CD4-positive, alpha-beta T cell treated with Interleukin-21 for 1 hour (primary cell): ENCODE results near the gene LIMD2.

Experiments used
- DNase-seq: peaks from one replicate; pipeline ENCODE4 v3.0.0-alpha.2; 2020

The LIMD2 gene

GRCh38 chr17:63700528-63701455 is 867 bp upstream of the LIMD2 start:
- DNase-seq, result peak; percentile 60

- peak; percentile 94 for DNase-seq
These were observed 863 bp downstream of the LIMD2 start for GRCh38 chr17:63698886-63699637.

DNA sequence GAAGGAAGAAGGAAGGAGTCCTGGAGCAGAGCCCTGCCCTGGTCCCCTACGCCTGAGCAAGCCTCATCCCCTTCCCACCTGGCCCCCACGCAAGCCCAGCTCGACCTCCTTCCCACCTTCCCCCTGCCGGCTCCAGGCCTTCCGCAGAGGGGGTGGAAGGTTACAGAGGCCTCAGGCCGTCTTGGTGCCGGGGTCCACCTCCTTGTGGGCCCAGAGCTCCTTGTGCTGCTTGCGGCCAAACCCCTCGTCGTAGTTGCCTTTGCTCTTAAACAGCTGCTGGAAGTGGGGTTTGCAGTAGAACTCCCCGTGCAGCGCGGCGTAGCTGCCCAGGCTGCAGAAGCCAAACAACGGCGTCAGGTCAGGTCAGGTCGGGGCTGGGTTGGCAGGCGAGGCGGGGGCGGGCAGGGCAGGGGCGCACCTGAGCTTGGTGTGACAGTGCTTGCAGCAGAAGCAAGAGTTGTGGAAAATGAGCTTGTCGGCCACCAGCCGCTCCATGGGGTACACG is 1.5 kb downstream of the LIMD2 start:
- DNase-seq, result peak; percentile 26

GRCh38 chr17:63697341-63698286 is 2.3 kb downstream of the LIMD2 start:
- peak; percentile 89 for DNase-seq

DNA sequence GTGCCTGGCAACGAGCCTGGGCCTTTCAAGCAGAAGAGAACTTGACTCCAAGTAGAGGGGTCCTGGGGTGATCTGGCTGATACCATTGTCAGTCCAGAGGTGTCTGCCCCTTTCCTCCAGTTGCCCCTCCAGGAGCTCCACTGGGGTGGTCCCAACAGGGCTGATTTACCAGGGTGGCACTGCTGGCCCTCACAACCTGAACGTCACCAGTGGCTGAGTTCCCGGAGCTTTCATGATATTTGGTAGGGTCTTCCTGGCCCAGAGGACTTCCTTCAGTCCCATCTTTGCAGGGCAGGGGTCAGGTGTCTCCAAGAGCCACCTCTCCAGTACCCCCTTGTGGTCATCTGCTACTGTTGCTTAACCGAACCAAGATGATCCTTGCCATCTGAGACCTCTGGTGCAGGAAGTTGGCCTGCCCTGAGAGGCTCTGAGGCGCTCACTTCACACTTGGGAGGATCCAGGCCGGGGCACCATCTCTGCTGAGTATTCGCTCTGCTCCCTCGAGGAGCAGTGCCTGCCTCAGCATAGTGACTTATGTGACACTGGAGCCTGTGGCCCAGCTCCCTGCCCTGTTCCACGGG is 3.5 kb downstream of the LIMD2 start:
- peak; percentile 62 for DNase-seq

GRCh38 chr17:63695889-63696288 is 4.0 kb downstream of the LIMD2 start:
- DNase-seq, result peak; percentile 20

DNA sequence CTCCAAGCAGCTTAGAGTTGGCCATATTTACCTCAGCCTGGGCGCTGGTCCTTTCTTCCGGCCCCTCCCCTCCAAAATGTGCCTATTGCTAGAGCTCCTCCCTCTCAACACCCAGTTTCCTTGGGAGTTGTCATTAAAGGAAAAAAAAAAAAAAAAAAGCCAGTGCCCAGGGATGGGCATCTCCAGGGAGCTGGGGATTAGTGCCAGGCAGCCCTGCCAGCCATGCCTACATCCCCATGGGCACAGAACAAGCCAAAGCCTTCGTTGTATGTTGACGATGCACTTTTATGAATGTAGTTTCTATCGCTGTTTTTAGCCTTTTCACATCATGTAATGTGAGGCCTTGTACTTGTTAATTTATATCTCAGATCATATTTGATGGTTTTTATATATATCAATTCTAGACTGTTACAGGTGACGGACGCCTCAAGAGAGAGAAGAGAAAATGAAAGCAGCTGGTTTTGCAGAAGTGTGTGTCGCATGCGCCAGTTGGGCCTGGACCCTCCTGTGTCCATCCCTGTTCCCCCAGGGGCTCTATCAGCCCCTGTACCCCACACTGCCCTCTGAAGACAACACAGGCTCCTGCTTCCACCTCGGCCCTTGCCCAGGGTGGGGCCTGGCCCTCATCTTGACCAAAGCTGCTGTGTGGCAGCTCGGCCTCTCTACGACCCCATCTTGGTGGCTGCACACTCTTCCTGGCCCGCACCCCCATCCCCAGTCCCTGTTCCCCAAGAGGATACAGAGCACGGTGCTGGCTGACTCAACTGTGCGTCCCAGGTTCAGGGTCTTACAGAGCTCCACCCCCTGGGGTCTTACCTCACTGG is 4.8 kb downstream of the LIMD2 start:
- DNase-seq, result peak; percentile 34

DNA sequence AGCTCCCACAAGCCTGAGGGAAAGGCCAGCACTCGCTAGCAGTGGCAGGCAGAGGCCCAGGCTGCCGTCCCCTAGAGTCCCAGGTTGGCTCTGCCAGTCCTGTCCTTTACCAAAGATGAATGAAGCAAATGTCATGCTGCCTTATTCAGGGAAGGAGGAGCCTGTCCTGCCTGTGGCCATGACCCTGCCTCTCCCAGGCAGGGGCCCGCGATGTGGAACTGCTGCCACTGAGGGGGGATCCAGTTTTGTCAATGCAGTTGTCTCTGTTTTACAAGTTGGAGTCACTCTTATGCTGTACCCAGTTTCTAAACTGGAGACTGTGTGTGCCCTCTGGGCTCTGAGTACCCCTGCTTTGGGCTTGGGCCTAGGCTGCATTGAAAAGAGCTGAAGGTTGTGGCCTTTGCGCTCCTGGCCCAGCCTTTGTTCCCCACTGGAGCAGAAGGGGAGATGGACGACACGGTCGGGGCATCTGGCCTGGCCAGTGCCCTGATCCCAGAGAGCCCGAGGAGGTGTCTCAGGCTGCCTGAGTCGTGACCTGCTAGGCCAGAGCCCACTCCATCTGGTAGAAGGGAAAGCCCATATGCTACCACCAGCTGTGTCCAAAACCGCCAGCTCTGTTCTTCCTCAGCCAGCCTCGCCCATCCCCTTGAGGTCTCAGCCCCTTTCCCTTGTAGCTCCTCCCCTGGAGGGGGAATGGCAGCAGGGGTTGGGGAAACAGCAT is 5.5 kb downstream of the LIMD2 start:
- DNase-seq, result peak; percentile 42

- DNase-seq, result no peak
These were observed 6.4 kb downstream of the LIMD2 start for GRCh38 chr17:63693411-63694113.

DNA sequence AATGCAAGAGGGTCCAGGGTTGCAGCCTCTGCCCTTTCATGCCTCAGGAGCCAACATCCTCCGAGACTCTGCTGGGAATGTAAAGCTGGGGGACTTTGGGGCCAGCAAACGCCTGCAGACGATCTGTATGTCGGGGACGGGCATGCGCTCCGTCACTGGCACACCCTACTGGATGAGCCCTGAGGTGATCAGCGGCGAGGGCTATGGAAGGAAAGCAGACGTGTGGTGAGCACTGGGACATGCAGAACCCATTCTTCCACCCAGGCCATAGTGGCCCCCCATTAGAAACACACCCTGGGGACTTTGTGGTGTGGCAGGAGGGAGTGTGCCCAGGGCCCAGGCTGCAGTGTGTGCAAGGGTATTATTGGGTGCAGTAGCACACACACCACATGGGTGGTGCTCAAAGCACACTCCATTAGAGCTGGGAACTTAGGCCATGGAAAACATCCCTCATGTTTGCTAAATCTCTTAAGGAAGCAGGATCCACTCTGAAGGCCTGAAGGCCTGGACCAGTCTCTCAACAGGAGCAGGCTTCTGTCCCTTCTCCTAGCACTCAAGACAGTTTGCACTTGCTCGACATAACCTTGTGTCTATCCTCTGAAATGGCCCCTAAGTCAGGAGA is 7.6 kb downstream of the LIMD2 start:
- no peak for DNase-seq

DNA sequence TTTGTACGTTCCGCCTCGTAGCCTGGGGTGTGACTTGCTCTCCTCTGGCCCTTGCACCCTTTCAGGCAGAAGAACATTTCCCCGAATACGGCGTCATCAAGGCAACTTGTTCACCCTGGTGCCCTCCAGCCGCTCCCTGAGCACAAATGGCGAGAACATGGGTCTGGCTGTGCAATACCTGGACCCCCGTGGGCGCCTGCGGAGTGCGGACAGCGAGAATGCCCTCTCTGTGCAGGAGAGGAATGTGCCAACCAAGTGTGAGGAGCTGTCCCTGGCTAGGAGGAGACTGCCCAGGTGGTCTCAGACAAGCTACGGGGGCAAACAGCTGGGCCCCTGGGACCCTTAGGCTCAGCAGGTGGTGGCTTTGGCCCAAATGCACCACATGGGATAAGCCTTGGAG is 10.4 kb downstream of the LIMD2 start:
- DNase-seq, result no peak

GRCh38 chr17:63688396-63689020 is 11.4 kb downstream of the LIMD2 start:
- no peak for DNase-seq

- no peak for DNase-seq
These were observed 13.7 kb downstream of the LIMD2 start for GRCh38 chr17:63686138-63686685.

- DNase-seq, result no peak
These were observed 14.3 kb downstream of the LIMD2 start for GRCh38 chr17:63685578-63685977.

GRCh38 chr17:63685041-63685440 is 14.9 kb downstream of the LIMD2 start:
- no peak for DNase-seq

DNA sequence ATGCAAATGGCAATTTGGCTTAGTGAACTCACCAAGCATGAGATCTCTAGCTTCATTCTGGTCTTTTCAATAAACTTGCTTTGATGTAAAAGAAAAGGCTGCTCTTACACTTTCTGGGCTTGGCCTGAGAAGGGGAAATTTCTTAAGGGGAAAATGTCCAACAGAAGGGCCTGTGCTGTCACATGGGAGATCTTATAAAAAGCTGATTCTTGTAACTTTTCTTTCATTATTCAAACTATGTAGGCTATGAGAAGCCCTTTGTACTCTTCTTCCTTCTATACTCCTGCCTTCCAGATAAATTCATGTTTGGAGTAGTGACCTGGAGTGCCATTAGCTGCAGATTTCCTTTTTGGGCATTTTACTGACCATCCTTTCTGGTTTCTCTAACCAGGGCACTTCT is 16.9 kb downstream of the LIMD2 start:
- DNase-seq, result no peak

DNA sequence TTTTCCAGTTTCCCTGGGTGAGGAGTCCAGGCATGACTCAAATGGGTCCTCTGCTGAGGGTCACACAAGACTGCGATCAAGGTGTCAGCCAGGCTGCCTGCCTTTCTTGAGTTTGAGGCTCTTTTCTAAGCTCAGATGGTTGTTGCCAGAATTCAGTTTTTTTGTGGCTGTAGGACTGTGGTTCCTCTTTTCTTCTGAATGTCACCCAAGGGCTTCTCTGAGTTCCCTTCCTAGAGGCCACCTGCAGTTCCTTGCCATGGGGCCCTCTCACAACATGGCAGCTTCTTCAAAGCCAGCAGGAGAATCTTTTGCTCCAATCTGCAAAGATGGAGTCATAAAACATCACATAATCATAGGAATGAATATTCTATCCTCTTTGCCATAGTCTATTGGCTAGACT is 17.5 kb downstream of the LIMD2 start:
- no peak for DNase-seq

- DNase-seq, result no peak
These were observed 18.4 kb downstream of the LIMD2 start for GRCh38 chr17:63681530-63681929.

GRCh38 chr17:63680700-63681099 is 19.2 kb downstream of the LIMD2 start:
- no peak for DNase-seq
